ENCODE measurements around the gene RNF220.

The RNF220 gene

DNA sequence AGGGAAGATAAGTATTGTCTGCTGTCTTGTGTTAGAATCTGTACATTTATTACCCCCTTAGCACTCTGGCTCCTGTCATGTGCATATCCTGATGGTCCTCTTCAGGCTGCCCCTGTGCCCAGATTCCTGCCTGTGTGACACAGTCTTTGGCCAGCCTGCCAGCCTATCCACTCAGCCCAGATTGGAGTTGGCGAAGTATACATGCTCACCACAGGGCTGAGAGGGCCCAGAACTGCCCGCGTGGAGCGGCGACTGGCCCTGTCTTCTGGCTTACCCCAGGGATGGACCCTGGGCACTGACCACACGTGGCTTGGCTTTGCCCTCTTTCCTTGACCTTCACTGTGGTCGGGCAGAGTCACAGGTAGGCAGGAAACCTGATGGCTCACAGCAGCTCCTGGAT, 11.4 kb downstream of the RNF220 start:
- H3K27ac ChIP-seq, result no peak overlapping the region
- TF ChIP-seq CTCF (conservative IDR thresholded peaks at IDR 0.05), result no peak

DNA sequence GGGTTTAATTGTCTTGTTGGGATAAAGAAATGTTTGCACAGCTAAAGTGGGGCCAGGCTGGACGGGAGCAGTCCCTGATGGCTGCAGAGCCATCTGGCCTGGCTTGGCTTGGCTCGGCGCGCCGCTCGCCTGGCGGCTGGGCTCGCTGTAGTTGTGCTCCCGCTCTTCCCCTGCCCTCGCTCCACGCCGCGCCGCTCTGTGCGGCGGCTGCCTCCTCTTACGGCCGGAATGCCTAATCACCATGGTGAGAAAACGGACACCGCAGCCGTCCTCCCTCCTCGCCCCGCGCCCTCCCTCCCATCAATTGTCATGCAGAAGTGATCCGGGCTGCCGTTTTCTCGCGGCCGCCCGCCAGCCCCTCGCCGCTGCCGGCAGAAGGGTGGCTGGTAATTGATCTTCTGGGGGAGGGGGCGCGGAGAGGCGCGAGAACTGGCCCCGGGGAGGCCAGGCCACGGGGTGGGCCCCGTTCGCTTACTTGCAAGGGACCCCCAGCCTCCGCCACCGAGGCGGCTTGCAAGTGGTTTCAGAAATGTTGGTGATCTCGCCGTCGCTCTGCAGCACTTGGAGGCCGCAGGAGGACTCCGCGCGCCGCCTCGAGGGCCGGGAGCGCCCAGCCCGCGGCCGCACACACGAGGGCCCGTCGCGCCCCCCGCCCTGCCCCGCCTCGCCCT, 12.4 kb downstream of the RNF220 start:
- no peak for TF ChIP-seq CTCF (conservative IDR thresholded peaks at IDR 0.05)
- H3K27ac ChIP-seq, result no peak overlapping the region

- no peak for TF ChIP-seq CTCF (conservative IDR thresholded peaks at IDR 0.05)
- peak overlapping the region; percentile 43 for H3K27ac ChIP-seq
These were observed 13.1 kb downstream of the RNF220 start for GRCh38 chr1:44418022-44418673.

DNA sequence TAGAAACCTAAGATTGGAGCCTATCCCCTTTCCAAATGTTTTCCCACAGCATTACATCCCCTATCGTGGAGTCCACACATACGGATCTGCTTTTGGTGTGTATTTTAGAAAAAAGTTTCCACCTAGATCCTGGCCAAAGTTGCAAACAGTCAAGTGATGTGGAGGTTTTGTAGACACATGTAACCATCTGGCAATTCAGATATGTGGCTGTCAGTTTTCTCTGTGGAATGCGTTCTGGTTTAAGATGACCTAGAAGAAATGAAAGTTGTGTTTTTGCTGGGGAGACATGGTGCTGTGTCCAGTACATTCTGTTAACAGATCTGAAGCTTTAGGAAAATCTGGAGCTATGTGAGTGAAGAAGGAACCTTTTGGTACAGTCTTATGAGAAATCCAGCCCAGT, 14.8 kb downstream of the RNF220 start:
- H3K27ac ChIP-seq, result no peak overlapping the region
- no peak for TF ChIP-seq CTCF (conservative IDR thresholded peaks at IDR 0.05)

DNA sequence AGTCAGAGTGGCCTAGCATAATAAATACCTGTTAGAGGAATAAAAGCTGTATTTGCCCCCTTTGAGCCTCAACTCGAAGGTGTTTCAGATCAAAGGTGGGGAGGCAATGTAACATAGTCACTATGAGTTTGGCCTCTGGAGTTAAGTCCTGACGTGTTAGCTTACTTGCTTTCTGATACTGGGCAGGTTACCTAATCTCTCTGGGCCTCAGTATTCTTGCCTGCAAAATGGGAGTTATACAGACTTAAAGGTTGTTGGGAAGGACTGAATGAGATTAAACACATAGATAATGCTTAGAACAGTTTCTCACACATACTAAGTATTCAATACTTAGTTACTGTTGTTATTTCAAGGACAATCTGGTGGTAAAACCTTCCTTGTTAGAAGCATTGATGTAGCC, 15.5 kb downstream of the RNF220 start:
- no peak for TF ChIP-seq CTCF (conservative IDR thresholded peaks at IDR 0.05)
- H3K27ac ChIP-seq, result no peak overlapping the region

- no peak for TF ChIP-seq CTCF (conservative IDR thresholded peaks at IDR 0.05)
- H3K27ac ChIP-seq, result no peak overlapping the region
These were observed 16.4 kb downstream of the RNF220 start for GRCh38 chr1:44421446-44421884.

DNA sequence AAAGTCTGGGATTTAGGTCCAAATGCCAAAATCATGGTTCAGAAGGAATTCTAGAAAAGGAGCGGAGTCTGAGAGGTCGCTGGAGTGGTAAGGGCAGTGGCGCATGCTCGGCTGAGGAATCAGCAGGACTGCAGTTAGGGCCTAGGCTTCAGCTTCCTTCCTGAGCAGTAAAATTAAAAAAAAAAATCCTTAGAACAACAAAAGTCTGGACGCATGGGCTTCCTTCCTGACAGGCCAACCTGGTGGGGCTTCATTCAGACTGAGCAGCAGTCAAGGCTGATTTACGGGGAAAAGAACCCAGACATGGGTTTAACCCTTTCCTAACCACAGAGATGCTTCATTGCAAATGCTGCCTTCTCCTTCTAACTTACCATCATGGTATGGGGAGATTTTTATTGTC, 17.1 kb downstream of the RNF220 start:
- TF ChIP-seq CTCF (conservative IDR thresholded peaks at IDR 0.05), result no peak
- H3K27ac ChIP-seq, result no peak overlapping the region

Measured in VCaP (cell line).